GM12878 (cell line): ENCODE results near the gene VPS16. TPM values are rescaled to one million over a fixed set of nuclear protein-coding genes. Genes with fewer than 3 reads are reported as not detected.

ENCODE experiments used
- polyA plus RNA-seq, 11 experiments: library from polyadenylated mRNA; depleted of rRNA in 4 of 11; unstranded in 6 of 11; stranded (reverse) in 5 of 11; fragments of >200 nt; fragmentation: Nextera tagmentation in 4 of 11; fragmentation: Illumina TruSeq in 1 of 11; extraction: Ambion mirVana in 4 of 11; extraction: Trizol in 1 of 11; gene quantifications; 1 replicate in 1 of 11; 2 replicates in 10 of 11; pipeline versions ENCODE4 v1.2.1 to v1.2.3, GENCODE V29; 2011 to 2016; ENCODE audit warnings: inconsistent platforms in 2 of 11, missing spikeins in 2 of 11, low read depth in 1 of 11
- total RNA-seq, 4 experiments: library from RNA; depleted of rRNA in 3 of 4; stranded (reverse); fragments of >200 nt in 3 of 4; fragmentation: Illumina TruSeq in 1 of 4; extraction: Trizol in 1 of 4; gene quantifications; 2 replicates each; pipeline versions ENCODE4 v1.2.1 to v1.2.3, GENCODE V29; 2013 to 2021

Gene VPS16
- total and polyA plus RNA-seq, 10 of the 15 experiments (the other 5 are each of a cell fraction or from before 2014, with no cell fraction given) = 8.4 to 37.5 (median 26.4) TPM

Other genes starting within 250 kb of the VPS16 start
Only the 7 nearest of the 12 such genes appear.
- 131 and 136 TPM in 2 replicates for gene IDH3B, start 176.5 kb upstream of the VPS16 start, total RNA-seq (2014; rRNA removed)
- gene IDH3B, start 176.5 kb upstream of the VPS16 start, total RNA-seq (2014; rRNA removed; fragmentation: Illumina TruSeq; extraction: Trizol) = 84.7 and 90.5 TPM in 2 replicates
- gene IDH3B, start 176.5 kb upstream of the VPS16 start, total RNA-seq (2021) = 109 and 110 TPM in 2 replicates
- gene IDH3B, start 176.5 kb upstream of the VPS16 start, polyA plus RNA-seq (2011; rRNA removed) = 145 and 177 TPM in 2 replicates
- gene IDH3B, start 176.5 kb upstream of the VPS16 start, polyA plus RNA-seq (2014; fragmentation: Illumina TruSeq; extraction: Trizol) = 98.3 and 101 TPM in 2 replicates
- 10 to 100 TPM; 65.3 to 87.1 TPM for gene IDH3B, start 176.5 kb upstream of the VPS16 start, polyA plus RNA-seq (2014; fragmentation: Nextera tagmentation; extraction: Ambion mirVana)
- gene IDH3B, start 176.5 kb upstream of the VPS16 start, polyA plus RNA-seq (2014; rRNA removed) = 134 and 144 TPM in 2 replicates
- 100 to 1,000 TPM; 149 to 167 TPM for gene IDH3B, start 176.5 kb upstream of the VPS16 start, polyA plus RNA-seq (2016; fragmentation: Nextera tagmentation; extraction: Ambion mirVana)
- gene EBF4, start 148.0 kb upstream of the VPS16 start, total RNA-seq (2014; rRNA removed) = not detected in 2 replicates
- not detected in 2 replicates for gene EBF4, start 148.0 kb upstream of the VPS16 start, total RNA-seq (2014; rRNA removed; fragmentation: Illumina TruSeq; extraction: Trizol)
- 0.13 TPM in 1 of 2 replicates, not detected in the other for gene EBF4, start 148.0 kb upstream of the VPS16 start, total RNA-seq (2021)
- gene EBF4, start 148.0 kb upstream of the VPS16 start, polyA plus RNA-seq (2011; rRNA removed) = not detected in 2 replicates
- gene EBF4, start 148.0 kb upstream of the VPS16 start, polyA plus RNA-seq (2014; fragmentation: Illumina TruSeq; extraction: Trizol) = not detected in 2 replicates
- gene EBF4, start 148.0 kb upstream of the VPS16 start, polyA plus RNA-seq (2014; fragmentation: Nextera tagmentation; extraction: Ambion mirVana) = not detected
- not detected in 2 replicates for gene EBF4, start 148.0 kb upstream of the VPS16 start, polyA plus RNA-seq (2014; rRNA removed)
- not detected for gene EBF4, start 148.0 kb upstream of the VPS16 start, polyA plus RNA-seq (2016; fragmentation: Nextera tagmentation; extraction: Ambion mirVana)
- 0.62 and 0.71 TPM in 2 replicates for gene CPXM1, start 40.1 kb upstream of the VPS16 start, total RNA-seq (2014; rRNA removed)
- gene CPXM1, start 40.1 kb upstream of the VPS16 start, total RNA-seq (2014; rRNA removed; fragmentation: Illumina TruSeq; extraction: Trizol) = 0.22 and 0.23 TPM in 2 replicates
- gene CPXM1, start 40.1 kb upstream of the VPS16 start, total RNA-seq (2021) = 0.90 and 1.1 TPM in 2 replicates
- gene CPXM1, start 40.1 kb upstream of the VPS16 start, polyA plus RNA-seq (2011; rRNA removed) = 1.9 and 3.9 TPM in 2 replicates
- gene CPXM1, start 40.1 kb upstream of the VPS16 start, polyA plus RNA-seq (2014; fragmentation: Illumina TruSeq; extraction: Trizol) = 0.28 TPM in 1 of 2 replicates, not detected in the other
- gene CPXM1, start 40.1 kb upstream of the VPS16 start, polyA plus RNA-seq (2014; fragmentation: Nextera tagmentation; extraction: Ambion mirVana) = not detected
- gene CPXM1, start 40.1 kb upstream of the VPS16 start, polyA plus RNA-seq (2014; rRNA removed) = 0.54 and 0.91 TPM in 2 replicates
- under 1 TPM; 0.63 to 0.78 TPM for gene CPXM1, start 40.1 kb upstream of the VPS16 start, polyA plus RNA-seq (2016; fragmentation: Nextera tagmentation; extraction: Ambion mirVana)
- not detected in 2 replicates for gene C20orf141, start 25.8 kb upstream of the VPS16 start, total RNA-seq (2014; rRNA removed)
- not detected in 2 replicates for gene C20orf141, start 25.8 kb upstream of the VPS16 start, total RNA-seq (2014; rRNA removed; fragmentation: Illumina TruSeq; extraction: Trizol)
- not detected in 2 replicates for gene C20orf141, start 25.8 kb upstream of the VPS16 start, total RNA-seq (2021)
- not detected in 2 replicates for gene C20orf141, start 25.8 kb upstream of the VPS16 start, polyA plus RNA-seq (2011; rRNA removed)
- gene C20orf141, start 25.8 kb upstream of the VPS16 start, polyA plus RNA-seq (2014; fragmentation: Illumina TruSeq; extraction: Trizol) = not detected in 2 replicates
- gene C20orf141, start 25.8 kb upstream of the VPS16 start, polyA plus RNA-seq (2014; fragmentation: Nextera tagmentation; extraction: Ambion mirVana) = not detected
- gene C20orf141, start 25.8 kb upstream of the VPS16 start, polyA plus RNA-seq (2014; rRNA removed) = not detected in 2 replicates
- gene C20orf141, start 25.8 kb upstream of the VPS16 start, polyA plus RNA-seq (2016; fragmentation: Nextera tagmentation; extraction: Ambion mirVana) = not detected
- not detected in 2 replicates for gene TMEM239, start 24.4 kb upstream of the VPS16 start, total RNA-seq (2014; rRNA removed)
- not detected in 2 replicates for gene TMEM239, start 24.4 kb upstream of the VPS16 start, total RNA-seq (2014; rRNA removed; fragmentation: Illumina TruSeq; extraction: Trizol)
- not detected in 2 replicates for gene TMEM239, start 24.4 kb upstream of the VPS16 start, total RNA-seq (2021)
- gene TMEM239, start 24.4 kb upstream of the VPS16 start, polyA plus RNA-seq (2011; rRNA removed) = not detected in 2 replicates
- gene TMEM239, start 24.4 kb upstream of the VPS16 start, polyA plus RNA-seq (2014; fragmentation: Illumina TruSeq; extraction: Trizol) = not detected in 2 replicates
- gene TMEM239, start 24.4 kb upstream of the VPS16 start, polyA plus RNA-seq (2014; fragmentation: Nextera tagmentation; extraction: Ambion mirVana) = not detected
- not detected in 2 replicates for gene TMEM239, start 24.4 kb upstream of the VPS16 start, polyA plus RNA-seq (2014; rRNA removed)
- gene TMEM239, start 24.4 kb upstream of the VPS16 start, polyA plus RNA-seq (2016; fragmentation: Nextera tagmentation; extraction: Ambion mirVana) = not detected
- gene PCED1A, start 90 bp upstream of the VPS16 start, total RNA-seq (2014; rRNA removed) = 16.0 and 17.8 TPM in 2 replicates
- gene PCED1A, start 90 bp upstream of the VPS16 start, total RNA-seq (2014; rRNA removed; fragmentation: Illumina TruSeq; extraction: Trizol) = 9.1 and 9.5 TPM in 2 replicates
- gene PCED1A, start 90 bp upstream of the VPS16 start, total RNA-seq (2021) = 24.0 and 28.6 TPM in 2 replicates
- gene PCED1A, start 90 bp upstream of the VPS16 start, polyA plus RNA-seq (2011; rRNA removed) = 9.1 and 18.8 TPM in 2 replicates
- 3.9 and 11.3 TPM in 2 replicates for gene PCED1A, start 90 bp upstream of the VPS16 start, polyA plus RNA-seq (2014; fragmentation: Illumina TruSeq; extraction: Trizol)
- 10 to 100 TPM in 1 of 2 experiments, 1 to 10 TPM in 1; 4.5 to 12.7 TPM for gene PCED1A, start 90 bp upstream of the VPS16 start, polyA plus RNA-seq (2014; fragmentation: Nextera tagmentation; extraction: Ambion mirVana)
- 30.9 and 33.7 TPM in 2 replicates for gene PCED1A, start 90 bp upstream of the VPS16 start, polyA plus RNA-seq (2014; rRNA removed)
- gene PCED1A, start 90 bp upstream of the VPS16 start, polyA plus RNA-seq (2016; fragmentation: Nextera tagmentation; extraction: Ambion mirVana) = 10 to 100 TPM in 1 of 2 experiments, 1 to 10 TPM in 1; 7.0 to 11.2 TPM
- 33.6 and 34.3 TPM in 2 replicates for gene PTPRA, start 32.7 kb downstream of the VPS16 start, total RNA-seq (2014; rRNA removed)
- 26.5 and 28.9 TPM in 2 replicates for gene PTPRA, start 32.7 kb downstream of the VPS16 start, total RNA-seq (2014; rRNA removed; fragmentation: Illumina TruSeq; extraction: Trizol)
- gene PTPRA, start 32.7 kb downstream of the VPS16 start, total RNA-seq (2021) = 39.3 and 40.2 TPM in 2 replicates
- gene PTPRA, start 32.7 kb downstream of the VPS16 start, polyA plus RNA-seq (2011; rRNA removed) = 61.9 and 75.7 TPM in 2 replicates
- gene PTPRA, start 32.7 kb downstream of the VPS16 start, polyA plus RNA-seq (2014; fragmentation: Illumina TruSeq; extraction: Trizol) = 62.1 and 71.5 TPM in 2 replicates
- 1 to 10 TPM; 3.9 to 8.0 TPM for gene PTPRA, start 32.7 kb downstream of the VPS16 start, polyA plus RNA-seq (2014; fragmentation: Nextera tagmentation; extraction: Ambion mirVana)
- gene PTPRA, start 32.7 kb downstream of the VPS16 start, polyA plus RNA-seq (2014; rRNA removed) = 34.9 and 36.0 TPM in 2 replicates
- 10 to 100 TPM; 15.6 to 36.5 TPM for gene PTPRA, start 32.7 kb downstream of the VPS16 start, polyA plus RNA-seq (2016; fragmentation: Nextera tagmentation; extraction: Ambion mirVana)